Measurements from ENCODE around the gene DCLK2. TPM values are rescaled to one million over a fixed set of nuclear protein-coding genes. Genes with fewer than 3 reads are reported as not detected.

The DCLK2 gene
- total RNA-seq, 1 donor from 2014 or later: 12.6 TPM

DNA sequence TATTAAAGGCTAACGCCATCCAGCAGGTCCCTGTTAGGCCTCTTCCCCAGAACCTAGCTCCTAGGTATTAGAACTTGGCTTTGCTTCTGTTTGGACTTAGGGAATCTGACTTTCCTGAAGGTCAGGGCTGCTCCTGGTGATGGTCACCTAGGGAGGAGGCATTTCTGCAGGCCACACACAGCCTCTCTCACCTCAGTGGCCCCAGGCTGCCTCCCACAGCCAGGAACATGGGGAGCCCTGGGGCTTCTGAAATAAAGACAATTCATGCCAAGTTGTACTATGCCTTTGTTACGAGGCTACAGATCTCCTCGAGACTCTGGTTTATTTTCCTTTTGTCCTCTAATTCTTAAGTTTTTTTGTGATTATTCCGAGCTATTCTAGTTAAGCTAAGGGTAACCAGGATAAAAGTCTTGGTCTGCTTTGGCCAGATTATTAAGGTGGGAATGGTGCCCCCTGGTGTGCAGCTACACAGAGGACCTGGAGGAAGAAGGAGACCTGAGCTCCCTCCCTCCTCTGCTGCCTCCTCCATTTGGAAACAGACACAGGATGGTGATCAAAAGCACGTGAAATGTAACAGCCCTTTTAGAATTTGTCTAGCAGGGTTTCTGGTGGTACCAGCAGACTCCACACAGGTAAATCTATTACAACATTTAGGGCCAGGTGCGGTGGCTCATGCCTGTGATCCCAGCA lies 131.0 kb downstream of the DCLK2 start:
- peaks cover 53% of the 10 kb centered on the region for H3K4me1 Mint-ChIP-seq (ENCODE audit: unreplicated experiment)
- H3K27me3 Mint-ChIP-seq (ENCODE audit: unreplicated experiment): no peaks in the 10 kb centered on the region
- H3K4me3 Mint-ChIP-seq (ENCODE audit: unreplicated experiment): no peak overlapping the region
- H3K27ac Mint-ChIP-seq (ENCODE audit: unreplicated experiment): no peak overlapping the region
- TF ChIP-seq CTCF (IDR thresholded peaks at IDR 0.05): peak; percentile 57
- peaks cover 11% of the 10 kb centered on the region for H3K36me3 Mint-ChIP-seq (ENCODE audit: unreplicated experiment)
- no peak for DNase-seq (ENCODE audit: extremely low spot score, unreplicated experiment)
- H3K9me3 Mint-ChIP-seq (ENCODE audit: unreplicated experiment): no peaks in the 10 kb centered on the region

- no peak for DNase-seq (ENCODE audit: extremely low spot score, unreplicated experiment)
- Mint-ChIP-seq H3K27ac (ENCODE audit: unreplicated experiment) (peak overlapping the region; percentile 82), H3K36me3 (ENCODE audit: unreplicated experiment) (peaks cover 8% of the 10 kb centered on the region), H3K4me1 (ENCODE audit: unreplicated experiment) (peaks cover 56% of the 10 kb centered on the region), H3K4me3 (ENCODE audit: unreplicated experiment) (no peak overlapping the region), H3K27me3 (ENCODE audit: unreplicated experiment) (no peaks in the 10 kb centered on the region), H3K9me3 (ENCODE audit: unreplicated experiment) (no peaks in the 10 kb centered on the region)
- TF ChIP-seq CTCF (IDR thresholded peaks at IDR 0.05): no peak
Measured at GRCh38 chr4:150211016-150211415, 132.8 kb downstream of the DCLK2 start.

GRCh38 chr4:150211799-150212445 lies 133.7 kb downstream of the DCLK2 start:
- no peak overlapping the region for H3K4me3 Mint-ChIP-seq (ENCODE audit: unreplicated experiment)

DNA sequence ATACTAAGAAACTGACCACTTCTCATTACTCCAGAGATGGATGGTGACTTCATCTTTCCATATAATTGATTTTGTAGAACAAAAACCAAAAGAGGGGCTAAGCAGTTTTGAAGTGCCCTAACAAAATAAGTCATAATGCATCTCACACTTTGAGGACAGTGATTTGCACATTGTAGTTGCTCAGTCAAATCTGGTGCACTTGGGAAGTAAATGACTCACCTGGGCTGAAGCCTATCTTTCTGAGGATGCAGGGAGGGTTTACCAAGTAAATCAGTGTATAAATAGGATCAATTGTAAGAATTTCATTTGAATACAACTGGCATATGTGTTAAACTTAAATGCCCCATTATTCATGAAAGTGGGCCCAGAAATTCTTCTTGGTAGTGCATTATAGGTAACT lies 134.2 kb downstream of the DCLK2 start:
- no peak for TF ChIP-seq CTCF (IDR thresholded peaks at IDR 0.05)
- H3K4me1 Mint-ChIP-seq (ENCODE audit: unreplicated experiment): peaks cover 50% of the 10 kb centered on the region

More at GRCh38 chr4:150211799-150212445, 133.7 kb downstream of the DCLK2 start:
- Mint-ChIP-seq H3K27ac (ENCODE audit: unreplicated experiment) (peak overlapping the region; percentile 82), H3K9me3 (ENCODE audit: unreplicated experiment) (no peaks in the 10 kb centered on the region), H3K36me3 (ENCODE audit: unreplicated experiment) (peaks cover 8% of the 10 kb centered on the region), H3K4me1 (ENCODE audit: unreplicated experiment) (peaks cover 50% of the 10 kb centered on the region), H3K27me3 (ENCODE audit: unreplicated experiment) (no peaks in the 10 kb centered on the region)
- DNase-seq (ENCODE audit: extremely low spot score, unreplicated experiment): no peak
- no peak for TF ChIP-seq CTCF (IDR thresholded peaks at IDR 0.05)

DNA sequence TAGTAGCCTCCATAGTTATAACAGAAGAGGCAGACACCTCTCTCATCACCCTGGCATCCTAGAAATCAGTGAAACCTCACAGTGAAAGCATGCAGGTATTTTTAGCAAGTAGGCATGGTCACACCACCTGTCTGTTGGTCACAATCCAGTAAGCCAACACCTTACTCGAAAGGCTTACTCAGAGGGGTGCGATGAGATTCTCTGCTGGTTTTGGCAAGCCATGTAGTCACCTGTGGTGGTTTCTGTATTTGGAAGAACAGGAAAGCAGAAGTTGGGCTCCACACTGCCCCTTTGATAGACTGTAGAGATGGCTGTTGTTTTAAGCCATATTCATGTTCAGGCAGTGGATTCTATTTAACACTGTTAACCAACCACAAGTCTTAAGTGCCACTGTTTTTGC lies 134.7 kb downstream of the DCLK2 start:
- no peak overlapping the region for H3K4me3 Mint-ChIP-seq (ENCODE audit: unreplicated experiment)
- H3K9me3 Mint-ChIP-seq (ENCODE audit: unreplicated experiment): no peaks in the 10 kb centered on the region
- H3K27ac Mint-ChIP-seq (ENCODE audit: unreplicated experiment): no peak overlapping the region
- peaks cover 49% of the 10 kb centered on the region for H3K4me1 Mint-ChIP-seq (ENCODE audit: unreplicated experiment)
- no peak for TF ChIP-seq CTCF (IDR thresholded peaks at IDR 0.05)
- no peaks in the 10 kb centered on the region for H3K27me3 Mint-ChIP-seq (ENCODE audit: unreplicated experiment)
- H3K36me3 Mint-ChIP-seq (ENCODE audit: unreplicated experiment): peaks cover 4% of the 10 kb centered on the region
- DNase-seq (ENCODE audit: extremely low spot score, unreplicated experiment): no peak

More for the DNA sequence above, 134.2 kb downstream of the DCLK2 start:
- peak overlapping the region; percentile 82 for H3K27ac Mint-ChIP-seq (ENCODE audit: unreplicated experiment)
- no peak overlapping the region for H3K4me3 Mint-ChIP-seq (ENCODE audit: unreplicated experiment)
- H3K9me3 Mint-ChIP-seq (ENCODE audit: unreplicated experiment): no peaks in the 10 kb centered on the region
- peaks cover 6% of the 10 kb centered on the region for H3K36me3 Mint-ChIP-seq (ENCODE audit: unreplicated experiment)
- DNase-seq (ENCODE audit: extremely low spot score, unreplicated experiment): no peak
- no peaks in the 10 kb centered on the region for H3K27me3 Mint-ChIP-seq (ENCODE audit: unreplicated experiment)
